Calu3 (cell line): ENCODE results near the gene SCN4A. TPM values are rescaled to one million over a fixed set of nuclear protein-coding genes. Genes with fewer than 3 reads are reported as not detected.

ENCODE experiments used
- BruUV-seq: library from RNA; stranded (reverse); fragments of 400-500 nt; replicated peaks from 2 replicates; lab custom pipeline; 2021; lab: Mats Ljungman, UMichigan
- CTCF ChIA-PET: fragments of 300-600 bp; sonication (Branson Sonifier 250); formaldehyde crosslinking; loops from one replicate; lab custom pipeline; 2022; ENCODE audit warnings: antibody characterized with exemption; lab: Charles Lee
- DNase-seq: peaks from one replicate; pipeline ENCODE4 v3.0.0; 2022
- H3K27ac Mint-ChIP-seq: one replicate; pipeline ENCODE4 v1.8.0; 2022; ENCODE audit warnings: mixed read lengths; ENCODE audit not compliant: unreplicated experiment
- H3K27me3 Mint-ChIP-seq: one replicate; pipeline ENCODE4 v1.8.0; 2022; ENCODE audit warnings: mixed read lengths; ENCODE audit not compliant: unreplicated experiment
- H3K36me3 Mint-ChIP-seq: one replicate; pipeline ENCODE4 v1.8.0; 2022; ENCODE audit warnings: mild to moderate bottlenecking, moderate library complexity, mixed read lengths; ENCODE audit not compliant: insufficient read depth, unreplicated experiment
- H3K4me1 Mint-ChIP-seq: one replicate; pipeline ENCODE4 v1.8.0; 2022; ENCODE audit warnings: mild to moderate bottlenecking, low read depth, mixed read lengths; ENCODE audit not compliant: unreplicated experiment
- H3K4me3 Mint-ChIP-seq: one replicate; pipeline ENCODE4 v1.8.0; 2022; ENCODE audit warnings: mild to moderate bottlenecking, low read depth, moderate library complexity, mixed read lengths; ENCODE audit not compliant: unreplicated experiment
- H3K9me3 Mint-ChIP-seq: one replicate; pipeline ENCODE4 v1.8.0; 2022; ENCODE audit warnings: low read depth, mixed read lengths; ENCODE audit not compliant: unreplicated experiment
- CTCF ChIP-seq: fragments of 200-600 bp; IDR thresholded peaks from one replicate; pipeline ENCODE4 v1.8.0; 2022; ENCODE audit warnings: antibody characterized with exemption; ENCODE audit not compliant: unreplicated experiment
- intact Hi-C: fragments of 100-400 bp; cut with micrococcal nuclease; formaldehyde crosslinking; loops from one replicate; pipeline ENCODE4 v1.10.0; 2022; ENCODE audit not compliant: unreplicated experiment
- total RNA-seq: library from RNA; stranded (reverse); gene quantifications from 2 replicates; pipeline ENCODE4 v1.2.3, GENCODE V29; 2022

The SCN4A gene
- total RNA-seq, 1 experiment from 2014 or later, result not detected

GRCh38 chr17:63932721-63933120, 40.0 kb downstream of the SCN4A start:
- CTCF ChIA-PET, result interaction anchor here (0.6 kb wide), 1 partner anchor 86 kb away, joined by 3 read pairs; no protein-coding TSS in a partner anchor
- H3K27ac Mint-ChIP-seq, result no peak overlapping the region
- H3K9me3 Mint-ChIP-seq, result no peaks in the 10 kb centered on the region
- intact Hi-C loops, result no loop called here
- DNase-seq, result no peak
- H3K4me3 Mint-ChIP-seq, result no peak overlapping the region
- H3K4me1 Mint-ChIP-seq, result no peaks in the 10 kb centered on the region
- no peak for TF ChIP-seq CTCF
- H3K36me3 Mint-ChIP-seq, result no peaks in the 10 kb centered on the region
- BruUV-seq, result no TSS peak
- H3K27me3 Mint-ChIP-seq, result peaks cover 34% of the 10 kb centered on the region

GRCh38 chr17:63931981-63932561, 40.6 kb downstream of the SCN4A start, which contains the start of gene CD79B:
CD79B (minus strand) TSS chr17:63932331; CDS start chr17:63932261, 70 bp downstream.
- TF ChIP-seq CTCF, result no peak
- Mint-ChIP-seq H3K36me3 (no peaks in the 10 kb centered on the region), H3K4me3 (no peak within 1 kb of the TSS), H3K27me3 (peaks cover 34% of the 10 kb centered on the region), H3K27ac (no peak within 1 kb of the TSS), H3K9me3 (no peaks in the 10 kb centered on the region), H3K4me1 (no peaks in the 10 kb centered on the region)
- DNase-seq, result no peak
- BruUV-seq, result no TSS peak
- CTCF ChIA-PET, result interaction anchor here (1.1 kb wide), 1 partner anchor 13 kb away, joined by 3 read pairs; the partner anchor contains the start of gene GH1
- intact Hi-C loops, result no loop called here

- H3K27me3 Mint-ChIP-seq, result peaks cover 27% of the 10 kb centered on the region
Observed at GRCh38 chr17:63930951-63931575, 41.7 kb downstream of the SCN4A start.

More at GRCh38 chr17:63930951-63931575, 41.7 kb downstream of the SCN4A start:
- CTCF ChIA-PET, result interaction anchor here (1.1 kb wide), 1 partner anchor 12 kb away, joined by 3 read pairs; the partner anchor contains the start of gene GH1
- no peaks in the 10 kb centered on the region for H3K4me1 Mint-ChIP-seq
- H3K9me3 Mint-ChIP-seq, result no peaks in the 10 kb centered on the region
- intact Hi-C loops, result no loop called here
- no peak for TF ChIP-seq CTCF
- BruUV-seq, result no TSS peak
- H3K36me3 Mint-ChIP-seq, result no peaks in the 10 kb centered on the region
- H3K27ac Mint-ChIP-seq, result no peak overlapping the region
- H3K4me3 Mint-ChIP-seq, result no peak overlapping the region
- no peak for DNase-seq
